ENCODE data around the gene MOXD1. TPM values are rescaled to one million over a fixed set of nuclear protein-coding genes. Genes with fewer than 3 reads are reported as not detected.
"Not testable (repeated sequence)": the region's sequence is repeated elsewhere in the genome, so short reads cannot be mapped to it uniquely, and the experiment has no call there.

MOXD1 gene
- total RNA-seq, 1 donor from 2014 or later = 1.6 TPM

- FAIRE-seq (no peak), DNase-seq (ENCODE audit: low read depth) (no peak)
- peaks cover 2% of the 10 kb centered on the region for H3K27me3 ChIP-seq (ENCODE audit: control insufficient read depth, insufficient read depth, low read length)
- no peak overlapping the region for H3K4me3 ChIP-seq (ENCODE audit: low read depth, low read length)
- no peak for TF ChIP-seq CTCF (IDR thresholded peaks at IDR 0.05; ENCODE audit: insufficient read depth, low read length, severe bottlenecking)
- no peaks in the 10 kb centered on the region for H3K36me3 ChIP-seq (ENCODE audit: control insufficient read depth, insufficient read depth, low read length)
Observed at GRCh38 chr6:132272776-132273175, 128.5 kb downstream of the MOXD1 start.

GRCh38 chr6:132270726-132271402, 130.4 kb downstream of the MOXD1 start:
- Histone ChIP-seq H3K4me3 (ENCODE audit: low read depth, low read length) (no peak overlapping the region), H3K27me3 (ENCODE audit: control insufficient read depth, insufficient read depth, low read length) (peaks cover 2% of the 10 kb centered on the region), H3K36me3 (ENCODE audit: control insufficient read depth, insufficient read depth, low read length) (no peaks in the 10 kb centered on the region)
- DNase-seq (ENCODE audit: low read depth) = no peak
- TF ChIP-seq CTCF (IDR thresholded peaks at IDR 0.05; ENCODE audit: insufficient read depth, low read length, severe bottlenecking) = no peak
- no peak for FAIRE-seq

DNA sequence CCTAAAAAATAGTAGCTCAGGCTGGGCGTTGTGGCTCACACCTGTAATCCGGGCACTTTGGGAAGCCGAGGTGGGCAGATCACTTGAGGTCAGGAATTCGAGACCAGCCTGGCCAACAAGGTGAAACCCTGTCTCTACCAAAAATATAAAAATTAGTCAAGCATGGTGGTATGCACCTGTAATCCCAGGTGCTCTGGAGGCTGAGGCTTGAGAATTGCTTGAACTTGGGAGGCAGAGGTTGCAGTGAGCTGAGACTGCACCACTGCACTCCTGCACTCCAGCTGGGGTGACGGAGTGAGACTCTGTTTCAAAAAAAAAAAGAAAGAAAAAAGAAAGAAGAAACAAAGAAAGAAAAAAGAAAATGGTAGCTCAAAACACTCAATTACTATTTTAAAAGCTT, 132.6 kb downstream of the MOXD1 start:
- not testable (repeated sequence) for H3K27me3 ChIP-seq (ENCODE audit: control insufficient read depth, insufficient read depth, low read length); H3K36me3 ChIP-seq (ENCODE audit: control insufficient read depth, insufficient read depth, low read length); FAIRE-seq; DNase-seq (ENCODE audit: low read depth); H3K4me3 ChIP-seq (ENCODE audit: low read depth, low read length)

DNA sequence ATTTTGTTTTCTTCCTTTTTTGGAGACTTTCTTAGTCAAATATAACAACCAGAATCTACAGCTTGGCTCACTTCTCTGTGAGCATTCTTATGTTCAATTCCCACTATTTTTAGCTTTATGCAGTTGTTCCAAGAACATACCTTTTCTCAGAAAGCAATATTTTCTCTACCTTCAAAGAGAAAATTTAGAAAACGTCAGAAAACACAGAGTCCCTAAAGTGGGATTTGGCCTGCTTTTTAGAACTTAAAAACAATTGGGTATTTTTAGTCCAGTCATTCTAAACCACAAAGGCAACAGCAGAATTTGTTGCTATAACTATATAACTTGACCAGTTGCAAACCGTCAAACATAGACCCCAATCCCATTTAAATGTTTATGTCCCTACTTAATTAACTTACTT, 133.1 kb downstream of the MOXD1 start:
- Histone ChIP-seq H3K36me3 (ENCODE audit: control insufficient read depth, insufficient read depth, low read length) (no peaks in the 10 kb centered on the region), H3K4me3 (ENCODE audit: low read depth, low read length) (no peak overlapping the region), H3K27me3 (ENCODE audit: control insufficient read depth, insufficient read depth, low read length) (no peaks in the 10 kb centered on the region)
- FAIRE-seq = no peak
- TF ChIP-seq CTCF (IDR thresholded peaks at IDR 0.05; ENCODE audit: insufficient read depth, low read length, severe bottlenecking) = no peak
- no peak for DNase-seq (ENCODE audit: low read depth)

GRCh38 chr6:132265451-132266097, 135.7 kb downstream of the MOXD1 start:
- H3K4me3 ChIP-seq (ENCODE audit: low read depth, low read length) = no peak overlapping the region
- DNase-seq (ENCODE audit: low read depth) (no peak), FAIRE-seq (no peak)
- H3K27me3 ChIP-seq (ENCODE audit: control insufficient read depth, insufficient read depth, low read length) = no peaks in the 10 kb centered on the region
- TF ChIP-seq CTCF (IDR thresholded peaks at IDR 0.05; ENCODE audit: insufficient read depth, low read length, severe bottlenecking) = no peak
- no peaks in the 10 kb centered on the region for H3K36me3 ChIP-seq (ENCODE audit: control insufficient read depth, insufficient read depth, low read length)

DNA sequence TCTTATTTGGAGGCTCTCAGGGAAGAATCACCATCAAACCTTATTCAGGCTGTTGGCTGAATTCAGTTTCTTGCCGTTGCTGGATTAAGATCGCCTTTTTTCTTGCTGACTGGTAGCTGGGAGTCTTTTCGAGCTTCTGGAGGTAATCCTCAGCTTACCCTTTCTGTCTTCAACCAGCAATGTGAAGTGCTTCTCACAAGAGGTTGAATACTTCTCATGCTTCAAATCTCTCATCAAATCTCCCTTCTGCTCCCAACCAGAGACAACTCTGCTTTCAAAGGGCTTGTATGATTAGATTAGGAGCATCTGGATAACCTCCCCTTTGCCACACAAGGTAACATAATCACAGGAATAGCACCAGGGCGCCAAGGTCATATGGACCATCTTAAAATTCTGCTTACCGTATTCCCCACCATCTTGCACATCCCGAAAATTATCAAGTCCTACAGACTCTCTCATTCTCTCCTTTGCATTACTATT, 137.2 kb downstream of the MOXD1 start:
- H3K27me3 ChIP-seq (ENCODE audit: control insufficient read depth, insufficient read depth, low read length) = no peaks in the 10 kb centered on the region
- TF ChIP-seq CTCF (IDR thresholded peaks at IDR 0.05; ENCODE audit: insufficient read depth, low read length, severe bottlenecking) = no peak
- H3K36me3 ChIP-seq (ENCODE audit: control insufficient read depth, insufficient read depth, low read length) = no peaks in the 10 kb centered on the region
- no peak for DNase-seq (ENCODE audit: low read depth)
- no peak for FAIRE-seq
- no peak overlapping the region for H3K4me3 ChIP-seq (ENCODE audit: low read depth, low read length)

Measured in bronchial epithelial cell (primary cell).